Measurements from ENCODE around the gene OR6S1.
A peak's percentile ranks its signal among the peaks of the same experiment; 100 is the strongest.
"Not testable (repeated sequence)": the region's sequence is repeated elsewhere in the genome, so short reads cannot be mapped to it uniquely, and the experiment has no call there.

Gene OR6S1

GRCh38 chr14:20676072-20676471, 34.6 kb upstream of the OR6S1 start:
- in situ Hi-C loops (cut with HindIII; ENCODE audit: low pct_ligation_motif_present, low pct_unique_long_range_greater_than_20kb, low sequenced_read_pairs): no loop called here
- no peak for DNase-seq

- in situ Hi-C loops (cut with HindIII; ENCODE audit: low pct_ligation_motif_present, low pct_unique_long_range_greater_than_20kb, low sequenced_read_pairs): no loop called here
- DNase-seq: no peak
Observed at GRCh38 chr14:20675669-20676068, 34.2 kb upstream of the OR6S1 start.

GRCh38 chr14:20671597-20672283, 30.2 kb upstream of the OR6S1 start:
- DNase-seq: no peak
- in situ Hi-C loops (cut with HindIII; ENCODE audit: low pct_ligation_motif_present, low pct_unique_long_range_greater_than_20kb, low sequenced_read_pairs): no loop called here

- in situ Hi-C loops (cut with HindIII; ENCODE audit: low pct_ligation_motif_present, low pct_unique_long_range_greater_than_20kb, low sequenced_read_pairs): no loop called here
- DNase-seq: no peak
Observed at GRCh38 chr14:20668969-20669368, 27.5 kb upstream of the OR6S1 start.

GRCh38 chr14:20667957-20668356, 26.5 kb upstream of the OR6S1 start:
- no peak for DNase-seq
- in situ Hi-C loops (cut with HindIII; ENCODE audit: low pct_ligation_motif_present, low pct_unique_long_range_greater_than_20kb, low sequenced_read_pairs): no loop called here

GRCh38 chr14:20666400-20666961, 25.0 kb upstream of the OR6S1 start:
- DNase-seq; in situ Hi-C loops (cut with HindIII; ENCODE audit: low pct_ligation_motif_present, low pct_unique_long_range_greater_than_20kb, low sequenced_read_pairs): not testable (repeated sequence)

GRCh38 chr14:20662968-20663732, 21.7 kb upstream of the OR6S1 start:
- peak; percentile 67 for DNase-seq

GRCh38 chr14:20661197-20661596, 19.7 kb upstream of the OR6S1 start:
- no peak for DNase-seq
- in situ Hi-C loops (cut with HindIII; ENCODE audit: low pct_ligation_motif_present, low pct_unique_long_range_greater_than_20kb, low sequenced_read_pairs): no loop called here

More at GRCh38 chr14:20662968-20663732, 21.7 kb upstream of the OR6S1 start:
- in situ Hi-C loops (cut with HindIII; ENCODE audit: low pct_ligation_motif_present, low pct_unique_long_range_greater_than_20kb, low sequenced_read_pairs): no loop called here

- no peak for DNase-seq
- in situ Hi-C loops (cut with HindIII; ENCODE audit: low pct_ligation_motif_present, low pct_unique_long_range_greater_than_20kb, low sequenced_read_pairs): no loop called here
Observed at GRCh38 chr14:20659813-20660395, 18.4 kb upstream of the OR6S1 start.

- no peak for DNase-seq
- in situ Hi-C loops (cut with HindIII; ENCODE audit: low pct_ligation_motif_present, low pct_unique_long_range_greater_than_20kb, low sequenced_read_pairs): no loop called here
Observed at GRCh38 chr14:20659336-20659735, 17.8 kb upstream of the OR6S1 start.

- in situ Hi-C loops (cut with HindIII; ENCODE audit: low pct_ligation_motif_present, low pct_unique_long_range_greater_than_20kb, low sequenced_read_pairs): no loop called here
Observed at GRCh38 chr14:20658246-20658645, 16.8 kb upstream of the OR6S1 start.

GRCh38 chr14:20657216-20658211, 16.0 kb upstream of the OR6S1 start:
- in situ Hi-C loops (cut with HindIII; ENCODE audit: low pct_ligation_motif_present, low pct_unique_long_range_greater_than_20kb, low sequenced_read_pairs): no loop called here
- DNase-seq: no peak

More at GRCh38 chr14:20658246-20658645, 16.8 kb upstream of the OR6S1 start:
- no peak for DNase-seq

GRCh38 chr14:20656274-20656673, 14.8 kb upstream of the OR6S1 start:
- no peak for DNase-seq
- in situ Hi-C loops (cut with HindIII; ENCODE audit: low pct_ligation_motif_present, low pct_unique_long_range_greater_than_20kb, low sequenced_read_pairs): no loop called here

- in situ Hi-C loops (cut with HindIII; ENCODE audit: low pct_ligation_motif_present, low pct_unique_long_range_greater_than_20kb, low sequenced_read_pairs): no loop called here
Observed at GRCh38 chr14:20655851-20656250, 14.4 kb upstream of the OR6S1 start.

GRCh38 chr14:20652996-20653975, 11.8 kb upstream of the OR6S1 start:
- in situ Hi-C loops (cut with HindIII; ENCODE audit: low pct_ligation_motif_present, low pct_unique_long_range_greater_than_20kb, low sequenced_read_pairs): no loop called here
- DNase-seq: peak; percentile 64

More at GRCh38 chr14:20655851-20656250, 14.4 kb upstream of the OR6S1 start:
- no peak for DNase-seq

- in situ Hi-C loops (cut with HindIII; ENCODE audit: low pct_ligation_motif_present, low pct_unique_long_range_greater_than_20kb, low sequenced_read_pairs): no loop called here
- no peak for DNase-seq
Observed at GRCh38 chr14:20645481-20645880, 4.0 kb upstream of the OR6S1 start.

GRCh38 chr14:20644520-20644919, 3.0 kb upstream of the OR6S1 start:
- in situ Hi-C loops (cut with HindIII; ENCODE audit: low pct_ligation_motif_present, low pct_unique_long_range_greater_than_20kb, low sequenced_read_pairs): no loop called here
- no peak for DNase-seq
